Measurements from ENCODE around the gene TMPRSS11A. TPM values are rescaled to one million over a fixed set of nuclear protein-coding genes. Genes with fewer than 3 reads are reported as not detected.

Gene TMPRSS11A, protein sequence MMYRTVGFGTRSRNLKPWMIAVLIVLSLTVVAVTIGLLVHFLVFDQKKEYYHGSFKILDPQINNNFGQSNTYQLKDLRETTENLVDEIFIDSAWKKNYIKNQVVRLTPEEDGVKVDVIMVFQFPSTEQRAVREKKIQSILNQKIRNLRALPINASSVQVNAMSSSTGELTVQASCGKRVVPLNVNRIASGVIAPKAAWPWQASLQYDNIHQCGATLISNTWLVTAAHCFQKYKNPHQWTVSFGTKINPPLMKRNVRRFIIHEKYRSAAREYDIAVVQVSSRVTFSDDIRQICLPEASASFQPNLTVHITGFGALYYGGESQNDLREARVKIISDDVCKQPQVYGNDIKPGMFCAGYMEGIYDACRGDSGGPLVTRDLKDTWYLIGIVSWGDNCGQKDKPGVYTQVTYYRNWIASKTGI
- total RNA-seq, result not detected in 2 replicates

DNA sequence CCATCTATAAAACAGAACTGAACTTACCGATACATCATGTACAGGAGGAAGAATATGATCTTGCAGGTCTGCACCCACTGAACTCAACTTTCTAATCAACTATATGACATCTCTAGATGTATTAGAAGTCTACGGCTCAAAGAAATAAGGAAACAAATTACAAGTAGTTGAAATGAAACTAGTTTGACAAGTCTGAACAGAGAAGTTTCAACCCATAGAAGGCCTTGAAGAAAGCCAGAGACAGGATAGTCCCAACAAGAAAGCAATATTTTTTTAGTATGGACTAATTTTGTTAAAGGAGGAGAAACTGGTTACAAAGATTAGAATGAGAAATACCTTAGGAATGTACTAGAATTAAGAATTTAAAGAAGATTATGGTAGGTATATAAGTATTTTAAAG is at the start of gene TMPRSS11A:
TMPRSS11A (minus strand) TSS at position 138 of the 400 bp plus-strand sequence; CDS start at position 38, 100 bp downstream.

DNA sequence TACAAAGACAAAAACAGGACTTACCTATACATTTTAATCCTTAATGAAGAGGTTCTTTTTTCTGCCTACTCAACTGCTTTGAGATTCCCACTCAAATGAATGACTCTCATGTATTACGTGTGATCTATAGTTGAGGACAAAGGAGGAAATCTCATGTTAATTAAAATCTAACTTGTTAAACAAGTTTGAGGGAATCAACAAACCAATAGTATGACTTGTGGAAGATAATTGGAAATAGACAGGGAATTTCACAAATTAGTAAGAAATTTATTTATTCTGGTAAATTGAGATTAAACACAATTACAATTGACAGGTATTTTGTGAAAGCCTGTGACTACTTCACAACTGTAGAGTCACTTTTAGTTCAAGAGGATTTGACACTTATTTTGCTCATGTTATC is 79.4 kb downstream of the TMPRSS11A start, which contains the start of gene TMPRSS11D:
TMPRSS11D (minus strand) TSS at position 101 of the 400 bp plus-strand sequence; CDS start at position 32, 69 bp downstream.

Other genes starting within 250 kb of the TMPRSS11A start
- not detected in 2 replicates for gene GNRHR, start 209.1 kb downstream of the TMPRSS11A start, total RNA-seq
- gene TMPRSS11D, start 79.5 kb downstream of the TMPRSS11A start, total RNA-seq, result not detected in 2 replicates
- not detected in 2 replicates for gene TMPRSS11F, start 166.4 kb upstream of the TMPRSS11A start, total RNA-seq